ENCODE measurements around the gene RGL3. TPM values are rescaled to one million over a fixed set of nuclear protein-coding genes. Genes with fewer than 3 reads are reported as not detected.

The RGL3 gene
- total RNA-seq, 1 experiment from 2014 or later, result 65.9 TPM

- no peak for DNase-seq
- H3K4me1 ChIP-seq (ENCODE audit: insufficient read depth, low read length), result no peaks in the 10 kb centered on the region
- no CpG with 5 or more reads among the region's 19 CpGs for whole genome bisulfite sequencing (ENCODE audit: extremely low coverage, insufficient read length, low lambda C conversion rate)
- Mint-ChIP-seq H3K9me3 (no peaks in the 10 kb centered on the region; a peak in 1 of 5 replicates), H3K4me3 (no peak overlapping the region), H3K27ac (no peak overlapping the region; a peak in 2 of 7 replicates), H3K36me3 (ENCODE audit: insufficient read depth in 1 of 3, low read depth in 3 of 3) (no peaks in the 10 kb centered on the region), H3K4me1 (peaks cover 7 to 23% of the 10 kb centered on the region in 2 experiments), H3K27me3 (ENCODE audit: low read depth) (peaks cover 4% of the 10 kb centered on the region; the same call in 1 of the 2 replicates)
- H4K5ac ChIP-seq (ENCODE audit: insufficient read length, low read depth, low read length), result no peak overlapping the region
- no peak overlapping the region for H2BK15ac ChIP-seq (ENCODE audit: low read depth, low read length)
- no peaks in the 10 kb centered on the region for H4K20me1 ChIP-seq (ENCODE audit: control insufficient read depth, insufficient read depth, insufficient read length)
- H3K27ac ChIP-seq (ENCODE audit: insufficient read length, low read depth, low read length), result no peak overlapping the region
- no peaks in the 10 kb centered on the region for H3K23me2 ChIP-seq (ENCODE audit: insufficient read length, low read depth, low read length, poor library complexity, severe bottlenecking)
- H3K56ac ChIP-seq (ENCODE audit: insufficient read length, low read depth, low read length), result no peak overlapping the region
- no peak overlapping the region for H4K91ac ChIP-seq (ENCODE audit: insufficient read length, low read depth, low read length)
- no peaks in the 10 kb centered on the region for H3K27me3 ChIP-seq (ENCODE audit: insufficient read depth, low read length)
- H3K79me2 ChIP-seq (ENCODE audit: insufficient read depth, low read length), result no peaks in the 10 kb centered on the region
- no peak overlapping the region for H2BK120ac ChIP-seq (ENCODE audit: low read depth, low read length, poor library complexity, severe bottlenecking)
- no peak overlapping the region for H3K14ac ChIP-seq (ENCODE audit: insufficient read depth, low read length)
- no peak overlapping the region for H3K18ac ChIP-seq (ENCODE audit: insufficient read length, low read depth, low read length)
- no peak overlapping the region for H2AK5ac ChIP-seq (ENCODE audit: insufficient read length, low read length)
- no peak overlapping the region for H2AFZ ChIP-seq (ENCODE audit: low read length)
- H3T11ph ChIP-seq (ENCODE audit: low read length), result no peak overlapping the region
- no peak overlapping the region for H3K4me2 ChIP-seq (ENCODE audit: insufficient read depth, insufficient read length, low read length)
- H2BK5ac ChIP-seq (ENCODE audit: insufficient read length, low read length), result no peak overlapping the region
- H3K9me3 ChIP-seq (ENCODE audit: control insufficient read depth, low read depth, low read length), result no peaks in the 10 kb centered on the region
- no peaks in the 10 kb centered on the region for H3K79me1 ChIP-seq (ENCODE audit: insufficient read depth, low read depth, low read length, poor library complexity, severe bottlenecking)
- H3K4ac ChIP-seq (ENCODE audit: low read depth, low read length), result no peak overlapping the region
- no peak overlapping the region for H2BK20ac ChIP-seq (ENCODE audit: low read depth, low read length, poor library complexity, severe bottlenecking)
- H4K8ac ChIP-seq (replicated peaks; ENCODE audit: insufficient read length, low read depth, low read length), result no peak overlapping the region
- no peak overlapping the region for H3K9ac ChIP-seq (ENCODE audit: extremely low read depth, insufficient read length, low read length)
- H3K23ac ChIP-seq (ENCODE audit: insufficient read length, low read depth, low read length), result no peak overlapping the region
- no peak overlapping the region for H2BK12ac ChIP-seq (ENCODE audit: insufficient read length, low read depth, low read length)
- TF ChIP-seq CTCF (conservative IDR thresholded peaks at IDR 0.05), result no peak
Observed at GRCh38 chr19:11458236-11458900, 39.3 kb upstream of the RGL3 start.

Measured in H9 (cell line).